HEK293 (cell line): Measurements from ENCODE around the gene DLG2.

Experiments
- CTCF ChIP-seq: fragments of 450-650 bp; formaldehyde crosslinking; IDR thresholded peaks from 2 replicates; pipeline ENCODE4 v1.5.1; 2016; ENCODE audit warnings: missing biosample characterization, missing genetic modification characterization
- MYNN ChIP-seq: fragments of 450-650 bp; formaldehyde crosslinking; IDR thresholded peaks from 2 replicates; pipeline ENCODE4 v1.5.1; 2016; ENCODE audit warnings: missing biosample characterization, missing genetic modification characterization, borderline replicate concordance
- SCRT2 ChIP-seq: fragments of 450-650 bp; formaldehyde crosslinking; IDR thresholded peaks from 2 replicates; pipeline ENCODE4 v1.5.1; 2016; ENCODE audit warnings: missing biosample characterization, missing genetic modification characterization
- SP7 ChIP-seq: fragments of 450-650 bp; formaldehyde crosslinking; IDR thresholded peaks from 2 replicates; pipeline ENCODE4 v1.5.1; 2016; ENCODE audit warnings: missing biosample characterization, missing genetic modification characterization
- YY1 ChIP-seq: fragments of 450-650 bp; formaldehyde crosslinking; IDR thresholded peaks from 2 replicates; pipeline ENCODE4 v1.5.1; 2018; ENCODE audit warnings: missing biosample characterization, missing genetic modification characterization
- ZNF174 ChIP-seq: fragments of 450-650 bp; formaldehyde crosslinking; IDR thresholded peaks from 2 replicates; pipeline ENCODE4 v1.5.0; 2017; ENCODE audit warnings: missing biosample characterization, mild to moderate bottlenecking, missing genetic modification characterization
- ZNF19 ChIP-seq: fragments of 450-650 bp; formaldehyde crosslinking; IDR thresholded peaks from 2 replicates; pipeline ENCODE4; 2016; ENCODE audit warnings: missing biosample characterization, missing genetic modification characterization, low read depth
- ZNF24 ChIP-seq: fragments of 450-650 bp; formaldehyde crosslinking; IDR thresholded peaks from 2 replicates; pipeline ENCODE4 v1.5.1; 2016; ENCODE audit warnings: missing biosample characterization, missing genetic modification characterization
- ZNF324 ChIP-seq: fragments of 450-650 bp; formaldehyde crosslinking; IDR thresholded peaks from 2 replicates; pipeline ENCODE4 v1.5.1; 2016; ENCODE audit warnings: missing biosample characterization, missing genetic modification characterization
- ZNF362 ChIP-seq: fragments of 450-650 bp; formaldehyde crosslinking; IDR thresholded peaks from 2 replicates; pipeline ENCODE4 v1.5.1; 2016; ENCODE audit warnings: missing biosample characterization, missing genetic modification characterization
- TF ChIP-seq, protein P1 (sequence below): fragments of 450-650 bp; formaldehyde crosslinking; IDR thresholded peaks from 2 replicates; pipeline ENCODE4 v1.5.1; 2017; ENCODE audit warnings: missing biosample characterization, mild to moderate bottlenecking, missing genetic modification characterization, moderate library complexity
- TF ChIP-seq, protein P2 (sequence below): fragments of 450-650 bp; formaldehyde crosslinking; IDR thresholded peaks from 2 replicates; pipeline ENCODE4; 2016; ENCODE audit warnings: missing biosample characterization, missing genetic modification characterization

GRCh38 chr11:84673753-84674152, 953.4 kb downstream of the DLG2 start:
- TF ChIP-seq ZNF174 (tag by site-specific recombination), result no peak
- no peak for TF ChIP-seq CTCF (tag by site-specific recombination)
- TF ChIP-seq MYNN (tag by site-specific recombination), result no peak
- no peak for TF ChIP-seq ZNF324 (tag by site-specific recombination)
- TF ChIP-seq, protein P1, sequence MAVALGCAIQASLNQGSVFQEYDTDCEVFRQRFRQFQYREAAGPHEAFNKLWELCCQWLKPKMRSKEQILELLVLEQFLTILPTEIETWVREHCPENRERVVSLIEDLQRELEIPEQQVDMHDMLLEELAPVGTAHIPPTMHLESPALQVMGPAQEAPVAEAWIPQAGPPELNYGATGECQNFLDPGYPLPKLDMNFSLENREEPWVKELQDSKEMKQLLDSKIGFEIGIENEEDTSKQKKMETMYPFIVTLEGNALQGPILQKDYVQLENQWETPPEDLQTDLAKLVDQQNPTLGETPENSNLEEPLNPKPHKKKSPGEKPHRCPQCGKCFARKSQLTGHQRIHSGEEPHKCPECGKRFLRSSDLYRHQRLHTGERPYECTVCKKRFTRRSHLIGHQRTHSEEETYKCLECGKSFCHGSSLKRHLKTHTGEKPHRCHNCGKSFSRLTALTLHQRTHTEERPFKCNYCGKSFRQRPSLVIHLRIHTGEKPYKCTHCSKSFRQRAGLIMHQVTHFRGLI (tag by site-specific recombination), result no peak
- TF ChIP-seq, protein P2, sequence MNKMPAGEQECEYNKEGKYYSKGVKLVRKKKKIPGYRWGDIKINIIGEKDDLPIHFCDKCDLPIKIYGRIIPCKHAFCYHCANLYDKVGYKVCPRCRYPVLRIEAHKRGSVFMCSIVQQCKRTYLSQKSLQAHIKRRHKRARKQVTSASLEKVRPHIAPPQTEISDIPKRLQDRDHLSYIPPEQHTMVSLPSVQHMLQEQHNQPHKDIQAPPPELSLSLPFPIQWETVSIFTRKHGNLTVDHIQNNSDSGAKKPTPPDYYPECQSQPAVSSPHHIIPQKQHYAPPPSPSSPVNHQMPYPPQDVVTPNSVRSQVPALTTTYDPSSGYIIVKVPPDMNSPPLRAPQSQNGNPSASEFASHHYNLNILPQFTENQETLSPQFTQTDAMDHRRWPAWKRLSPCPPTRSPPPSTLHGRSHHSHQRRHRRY (tag by site-specific recombination), result no peak
- no peak for TF ChIP-seq ZNF19 (tag by site-specific recombination)
- no peak for TF ChIP-seq ZNF362 (tag by site-specific recombination)
- no peak for TF ChIP-seq YY1 (tag by site-specific recombination)
- no peak for TF ChIP-seq SP7 (tag by site-specific recombination)
- no peak for TF ChIP-seq SCRT2 (tag by site-specific recombination)
- TF ChIP-seq ZNF24 (tag by site-specific recombination), result no peak
